ENCODE measurements around the gene DUSP9. TPM values are rescaled to one million over a fixed set of nuclear protein-coding genes. Genes with fewer than 3 reads are reported as not detected.

DUSP9 gene
- total RNA-seq, 1 experiment from 2014 or later: 2.4 TPM

- Histone ChIP-seq H3K23me2 (ENCODE audit: insufficient read length, low read depth, low read length, poor library complexity, severe bottlenecking) (peaks cover 3% of the 10 kb centered on the region), H3K27ac (ENCODE audit: insufficient read length, low read depth, low read length) (no peak overlapping the region), H3K9me3 (ENCODE audit: control insufficient read depth, low read depth, low read length) (peaks cover 27% of the 10 kb centered on the region), H3K79me2 (ENCODE audit: insufficient read depth, low read length) (no peaks in the 10 kb centered on the region), H3K56ac (ENCODE audit: insufficient read length, low read depth, low read length) (no peak overlapping the region), H2BK20ac (ENCODE audit: low read depth, low read length, poor library complexity, severe bottlenecking) (no peak overlapping the region), H3T11ph (ENCODE audit: low read length) (no peak overlapping the region), H3K14ac (ENCODE audit: insufficient read depth, low read length) (no peak overlapping the region), H3K18ac (ENCODE audit: insufficient read length, low read depth, low read length) (no peak overlapping the region), H4K5ac (ENCODE audit: insufficient read length, low read depth, low read length) (no peak overlapping the region), H2BK120ac (ENCODE audit: low read depth, low read length, poor library complexity, severe bottlenecking) (no peak overlapping the region), H2BK5ac (ENCODE audit: insufficient read length, low read length) (no peak overlapping the region), H4K20me1 (ENCODE audit: control insufficient read depth, insufficient read depth, insufficient read length) (peaks cover 2% of the 10 kb centered on the region), H2AK5ac (ENCODE audit: insufficient read length, low read length) (no peak overlapping the region), H4K91ac (ENCODE audit: insufficient read length, low read depth, low read length) (no peak overlapping the region), H3K27me3 (ENCODE audit: insufficient read depth, low read length) (peaks cover 24% of the 10 kb centered on the region), H3K23ac (ENCODE audit: insufficient read length, low read depth, low read length) (no peak overlapping the region), H3K9ac (ENCODE audit: extremely low read depth, insufficient read length, low read length) (no peak overlapping the region), H4K8ac (replicated peaks; ENCODE audit: insufficient read length, low read depth, low read length) (no peak overlapping the region), H3K4ac (ENCODE audit: low read depth, low read length) (no peak overlapping the region), H2AFZ (ENCODE audit: low read length) (no peak overlapping the region), H2BK12ac (ENCODE audit: insufficient read length, low read depth, low read length) (no peak overlapping the region), H3K4me2 (ENCODE audit: insufficient read depth, insufficient read length, low read length) (no peak overlapping the region), H3K4me1 (ENCODE audit: insufficient read depth, low read length) (no peaks in the 10 kb centered on the region), H3K79me1 (ENCODE audit: insufficient read depth, low read depth, low read length, poor library complexity, severe bottlenecking) (no peaks in the 10 kb centered on the region), H2BK15ac (ENCODE audit: low read depth, low read length) (no peak overlapping the region)
- Mint-ChIP-seq H3K27me3 (ENCODE audit: low read depth) (peaks cover 36% of the 10 kb centered on the region), H3K4me3 (no peak overlapping the region; a peak in 1 of 5 replicates), H3K9me3 (peaks cover 59 to 67% of the 10 kb centered on the region in 2 experiments), H3K4me1 (peaks cover 2 to 3% of the 10 kb centered on the region in 2 experiments; a peak in 1 of 4 replicates), H3K27ac (no peak overlapping the region), H3K36me3 (ENCODE audit: insufficient read depth in 1 of 3, low read depth in 3 of 3) (peaks cover 0 to 2% (median 0%) of the 10 kb centered on the region in 3 experiments; a peak in 3 of 7 replicates)
- WGBS (ENCODE audit: extremely low coverage, insufficient read length, low lambda C conversion rate): no CpG with 5 or more reads among the region's 13 CpGs
- no peak for TF ChIP-seq CTCF (conservative IDR thresholded peaks at IDR 0.05)
- no peak for DNase-seq
Observed at GRCh38 chrX:153650959-153651358, 4.0 kb downstream of the DUSP9 start.
